Astrocyte (in vitro differentiated cells and primary cell): ENCODE measurements around the gene NEURL3.
"Not testable (repeated sequence)": the region's sequence is repeated elsewhere in the genome, so short reads cannot be mapped to it uniquely, and the experiment has no call there.

Source experiments
- EZH2 ChIP-seq: IDR thresholded peaks from 2 replicates; pipeline ENCODE4 v1.6.1; 2012; ENCODE audit warnings: mild to moderate bottlenecking, low read length, inconsistent platforms; ENCODE audit not compliant: insufficient read depth
- TF ChIP-seq, protein P1 (sequence below): IDR thresholded peaks from 2 replicates; pipeline ENCODE4 v1.5.1; 2011; ENCODE audit warnings: low read depth, mild to moderate bottlenecking, inconsistent platforms, low read length, moderate library complexity; ENCODE audit not compliant: insufficient read depth

DNA sequence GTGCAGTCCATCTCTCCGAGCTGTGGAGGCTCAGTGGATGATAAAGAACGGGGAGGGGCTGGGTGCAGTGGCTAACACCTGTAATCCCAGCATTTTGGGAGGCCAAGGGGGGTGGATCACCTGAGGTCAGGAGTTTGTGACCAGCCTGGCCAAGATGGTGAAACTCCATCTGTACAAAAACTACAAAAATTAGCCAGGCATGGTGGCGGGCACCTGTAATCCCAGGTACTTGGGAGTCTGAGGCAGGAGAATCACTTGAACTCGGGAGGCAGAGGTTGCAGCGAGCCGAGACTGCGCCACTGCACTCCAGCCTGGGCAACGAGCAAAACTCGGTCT, 48.8 kb upstream of the NEURL3 start:
- TF ChIP-seq EZH2: not testable (repeated sequence)
- TF ChIP-seq, protein P1, sequence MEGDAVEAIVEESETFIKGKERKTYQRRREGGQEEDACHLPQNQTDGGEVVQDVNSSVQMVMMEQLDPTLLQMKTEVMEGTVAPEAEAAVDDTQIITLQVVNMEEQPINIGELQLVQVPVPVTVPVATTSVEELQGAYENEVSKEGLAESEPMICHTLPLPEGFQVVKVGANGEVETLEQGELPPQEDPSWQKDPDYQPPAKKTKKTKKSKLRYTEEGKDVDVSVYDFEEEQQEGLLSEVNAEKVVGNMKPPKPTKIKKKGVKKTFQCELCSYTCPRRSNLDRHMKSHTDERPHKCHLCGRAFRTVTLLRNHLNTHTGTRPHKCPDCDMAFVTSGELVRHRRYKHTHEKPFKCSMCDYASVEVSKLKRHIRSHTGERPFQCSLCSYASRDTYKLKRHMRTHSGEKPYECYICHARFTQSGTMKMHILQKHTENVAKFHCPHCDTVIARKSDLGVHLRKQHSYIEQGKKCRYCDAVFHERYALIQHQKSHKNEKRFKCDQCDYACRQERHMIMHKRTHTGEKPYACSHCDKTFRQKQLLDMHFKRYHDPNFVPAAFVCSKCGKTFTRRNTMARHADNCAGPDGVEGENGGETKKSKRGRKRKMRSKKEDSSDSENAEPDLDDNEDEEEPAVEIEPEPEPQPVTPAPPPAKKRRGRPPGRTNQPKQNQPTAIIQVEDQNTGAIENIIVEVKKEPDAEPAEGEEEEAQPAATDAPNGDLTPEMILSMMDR: not testable (repeated sequence)
